ENCODE measurements around the gene GPSM3. TPM values are rescaled to one million over a fixed set of nuclear protein-coding genes. Genes with fewer than 3 reads are reported as not detected.

GPSM3 gene
- total and polyA plus RNA-seq, 2 experiments from 2014 or later, result 4.7 to 5.9 TPM

DNA sequence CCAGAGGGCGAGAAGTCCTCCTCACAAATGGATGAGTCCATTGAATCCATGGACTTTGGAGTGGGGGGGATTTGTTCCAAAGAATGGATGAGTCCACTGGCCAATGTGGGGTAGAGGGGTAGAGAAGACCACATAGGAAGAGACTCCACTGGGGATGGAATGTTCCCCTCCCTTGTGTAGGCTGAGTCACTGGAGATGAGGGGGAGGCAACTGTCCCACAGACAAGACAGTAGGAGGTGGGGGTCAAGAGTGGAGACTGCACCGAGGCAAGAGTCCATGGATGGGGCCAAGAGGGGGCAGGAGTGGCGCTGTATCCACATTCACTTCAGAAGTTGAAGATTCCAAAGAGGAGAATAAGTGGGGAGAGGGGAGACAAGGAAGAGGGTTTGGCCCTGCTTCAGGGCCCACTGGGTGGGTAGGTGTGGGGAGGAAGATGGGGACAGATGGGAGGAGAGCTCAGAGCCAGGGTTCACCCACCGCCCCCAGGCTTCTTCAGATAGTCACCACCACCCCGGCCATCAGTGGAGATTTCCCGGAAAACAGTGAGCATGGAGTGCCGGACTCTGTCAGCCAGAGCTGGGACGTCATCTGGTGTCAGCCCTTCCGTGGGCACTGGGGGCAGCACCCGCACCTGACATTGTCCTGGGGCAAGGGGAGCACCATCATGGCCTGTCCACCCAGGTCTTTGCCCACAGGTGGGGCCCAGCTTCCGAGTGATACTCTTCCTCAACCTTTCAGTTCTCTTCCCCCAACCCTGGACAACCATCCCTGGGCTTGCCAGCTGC lies 23.4 kb downstream of the GPSM3 start:
- Mint-ChIP-seq H3K27me3 (ENCODE audit: insufficient read depth, low read depth, poor library complexity) (peaks cover 6% of the 10 kb centered on the region), H3K27ac (no peak overlapping the region), H3K4me3 (no peak overlapping the region), H3K4me1 (peaks cover 24% of the 10 kb centered on the region), H3K9me3 (no peaks in the 10 kb centered on the region), H3K36me3 (ENCODE audit: low read depth) (peaks cover 56% of the 10 kb centered on the region)
- Histone ChIP-seq H3K4me1 (ENCODE audit: insufficient read depth) (peaks cover 17% of the 10 kb centered on the region), H3K27me3 (ENCODE audit: insufficient read depth) (no peaks in the 10 kb centered on the region), H4K20me1 (replicated peaks; ENCODE audit: insufficient read depth) (peaks cover 19% of the 10 kb centered on the region; the same call in 1 of the 2 replicates), H3K4me2 (no peak overlapping the region), H3K9me2 (ENCODE audit: insufficient read depth) (no peaks in the 10 kb centered on the region), H2AFZ (no peak overlapping the region), H3K27ac (ENCODE audit: low read depth) (no peak overlapping the region), H3K4me3 (no peak overlapping the region), H3K36me3 (ENCODE audit: insufficient read depth) (no peaks in the 10 kb centered on the region; the same call in 1 of the 2 replicates), H3F3A (replicated peaks; ENCODE audit: low read depth) (peaks cover 12% of the 10 kb centered on the region), H3K79me2 (replicated peaks; ENCODE audit: insufficient read depth) (peaks cover 23% of the 10 kb centered on the region)
- DNase-seq (ENCODE audit: low spot score), result no peak
- no peak for ATAC-seq
- TF ChIP-seq ZNF114 (CRISPR knock-in tag; IDR thresholded peaks at IDR 0.05), result no peak
- TF ChIP-seq, protein P1, sequence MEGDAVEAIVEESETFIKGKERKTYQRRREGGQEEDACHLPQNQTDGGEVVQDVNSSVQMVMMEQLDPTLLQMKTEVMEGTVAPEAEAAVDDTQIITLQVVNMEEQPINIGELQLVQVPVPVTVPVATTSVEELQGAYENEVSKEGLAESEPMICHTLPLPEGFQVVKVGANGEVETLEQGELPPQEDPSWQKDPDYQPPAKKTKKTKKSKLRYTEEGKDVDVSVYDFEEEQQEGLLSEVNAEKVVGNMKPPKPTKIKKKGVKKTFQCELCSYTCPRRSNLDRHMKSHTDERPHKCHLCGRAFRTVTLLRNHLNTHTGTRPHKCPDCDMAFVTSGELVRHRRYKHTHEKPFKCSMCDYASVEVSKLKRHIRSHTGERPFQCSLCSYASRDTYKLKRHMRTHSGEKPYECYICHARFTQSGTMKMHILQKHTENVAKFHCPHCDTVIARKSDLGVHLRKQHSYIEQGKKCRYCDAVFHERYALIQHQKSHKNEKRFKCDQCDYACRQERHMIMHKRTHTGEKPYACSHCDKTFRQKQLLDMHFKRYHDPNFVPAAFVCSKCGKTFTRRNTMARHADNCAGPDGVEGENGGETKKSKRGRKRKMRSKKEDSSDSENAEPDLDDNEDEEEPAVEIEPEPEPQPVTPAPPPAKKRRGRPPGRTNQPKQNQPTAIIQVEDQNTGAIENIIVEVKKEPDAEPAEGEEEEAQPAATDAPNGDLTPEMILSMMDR (conservative IDR thresholded peaks at IDR 0.05; ENCODE audit: low read depth in 2 of 2), result peak in 1 of 2 experiments; percentile 24; a peak in 1 of 4 replicates

DNA sequence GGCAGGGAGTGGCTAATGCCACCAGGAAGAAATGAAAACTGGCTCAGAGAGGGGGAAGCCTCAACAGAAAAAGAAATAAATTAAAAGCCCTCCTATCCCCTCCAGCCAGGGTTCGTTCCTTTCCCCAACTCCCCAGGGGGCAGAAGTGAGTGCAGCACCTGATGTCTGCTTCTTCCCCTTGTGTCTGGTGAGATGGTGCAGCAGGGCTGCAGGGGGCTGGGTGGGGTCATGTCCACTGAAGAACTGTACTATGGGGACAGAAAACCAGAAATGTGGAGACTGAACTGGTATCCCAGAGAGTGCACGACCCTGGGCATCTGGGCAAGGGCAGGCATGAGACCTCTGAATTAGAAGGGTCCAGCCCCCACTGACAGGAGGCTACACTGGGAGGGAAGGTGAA lies 24.1 kb downstream of the GPSM3 start:
- Histone ChIP-seq H3K4me1 (ENCODE audit: insufficient read depth) (peaks cover 12% of the 10 kb centered on the region), H3F3A (replicated peaks; ENCODE audit: low read depth) (peaks cover 12% of the 10 kb centered on the region), H3K27ac (ENCODE audit: low read depth) (peak overlapping the region; percentile 87; the same call in 1 of the 2 replicates), H4K20me1 (replicated peaks; ENCODE audit: insufficient read depth) (peaks cover 15% of the 10 kb centered on the region; the same call in 1 of the 2 replicates), H2AFZ (no peak overlapping the region), H3K27me3 (ENCODE audit: insufficient read depth) (no peaks in the 10 kb centered on the region), H3K79me2 (replicated peaks; ENCODE audit: insufficient read depth) (peaks cover 17% of the 10 kb centered on the region), H3K4me2 (no peak overlapping the region), H3K36me3 (ENCODE audit: insufficient read depth) (no peaks in the 10 kb centered on the region; the same call in 1 of the 2 replicates), H3K9me2 (ENCODE audit: insufficient read depth) (no peaks in the 10 kb centered on the region), H3K4me3 (no peak overlapping the region)
- no peaks in the 10 kb centered on the region for H3K9me3 Mint-ChIP-seq
- H3K4me1 Mint-ChIP-seq, result peaks cover 21% of the 10 kb centered on the region
- H3K36me3 Mint-ChIP-seq (ENCODE audit: low read depth), result peaks cover 58% of the 10 kb centered on the region
- 0 out of 2 replicates have a peak, but pooled peaks have one; percentile 11 for TF ChIP-seq POLR2AphosphoS5 (IDR thresholded peaks at IDR 0.05; ENCODE audit: low read depth)
- no peak for TF ChIP-seq STAT1 (IDR thresholded peaks at IDR 0.05; ENCODE audit: unreplicated experiment)
- peaks cover 6% of the 10 kb centered on the region for H3K27me3 Mint-ChIP-seq (ENCODE audit: insufficient read depth, low read depth, poor library complexity)
- no peak overlapping the region for H3K4me3 Mint-ChIP-seq
- no peak for ATAC-seq
- no peak overlapping the region for H3K27ac Mint-ChIP-seq
- DNase-seq (ENCODE audit: low spot score), result no peak

- peak overlapping the region; percentile 89 for H3K4me2 ChIP-seq
- peak overlapping the region; percentile 87; the same call in 1 of the 2 replicates for H3K27ac ChIP-seq (ENCODE audit: low read depth)
- H3K27ac Mint-ChIP-seq, result peak overlapping the region; percentile 26; the same call in 1 of the 2 replicates
- H3K36me3 ChIP-seq (ENCODE audit: insufficient read depth), result no peaks in the 10 kb centered on the region; the same call in 1 of the 2 replicates
- no peaks in the 10 kb centered on the region for H3K9me3 Mint-ChIP-seq
- no peak overlapping the region; the same call in 2 of the 3 replicates for H3K4me3 Mint-ChIP-seq
- no peaks in the 10 kb centered on the region for H3K9me2 ChIP-seq (ENCODE audit: insufficient read depth)
- peaks cover 12% of the 10 kb centered on the region for H3K4me1 ChIP-seq (ENCODE audit: insufficient read depth)
- DNase-seq (ENCODE audit: low spot score) (no peak), ATAC-seq (no peak)
- H4K20me1 ChIP-seq (replicated peaks; ENCODE audit: insufficient read depth), result peaks cover 14% of the 10 kb centered on the region; the same call in 1 of the 2 replicates
- peaks cover 10% of the 10 kb centered on the region for H3K27me3 Mint-ChIP-seq (ENCODE audit: insufficient read depth, low read depth, poor library complexity)
- peaks cover 63% of the 10 kb centered on the region for H3K36me3 Mint-ChIP-seq (ENCODE audit: low read depth)
- peaks cover 12% of the 10 kb centered on the region for H3F3A ChIP-seq (replicated peaks; ENCODE audit: low read depth)
- peak overlapping the region; percentile 64; the same call in 1 of the 2 replicates for H3K4me3 ChIP-seq
- no peaks in the 10 kb centered on the region for H3K27me3 ChIP-seq (ENCODE audit: insufficient read depth)
- H3K79me2 ChIP-seq (replicated peaks; ENCODE audit: insufficient read depth), result peaks cover 12% of the 10 kb centered on the region
- no peak overlapping the region for H2AFZ ChIP-seq
- H3K4me1 Mint-ChIP-seq, result peaks cover 19% of the 10 kb centered on the region
- TF ChIP-seq ZNF114 (CRISPR knock-in tag; IDR thresholded peaks at IDR 0.05) (no peak), CREB1 (CRISPR knock-in tag; IDR thresholded peaks at IDR 0.05; ENCODE audit: low read depth) (no peak), JUNB (IDR thresholded peaks at IDR 0.05; ENCODE audit: unreplicated experiment) (no peak), ZNF331 (CRISPR knock-in tag; IDR thresholded peaks at IDR 0.05; ENCODE audit: low read depth) (no peak), NANOG (IDR thresholded peaks at IDR 0.05; ENCODE audit: borderline replicate concordance) (no peak), EZH2phosphoT487 (IDR thresholded peaks at IDR 0.05; ENCODE audit: unreplicated experiment) (no peak)
- TF ChIP-seq, protein P1 (conservative IDR thresholded peaks at IDR 0.05; ENCODE audit: low read depth in 2 of 2), result no peak
Observed at GRCh38 chr6:32167761-32168262, 24.6 kb downstream of the GPSM3 start.
